Mesenchymal stem cell (in vitro differentiated cells and primary cell): ENCODE data around the gene SAXO1.

ENCODE experiments used
- DNase-seq: peaks from one replicate; pipeline ENCODE4 v3.0.0-alpha.2; 2013
- H2AFZ ChIP-seq: one replicate; pipeline ENCODE4 v1.6.1; 2013; ENCODE audit warnings: low read depth, mild to moderate bottlenecking, control low read depth, inconsistent platforms, low read length, moderate library complexity
- H2AK5ac ChIP-seq: 2 replicates; pipeline ENCODE4 v1.6.1; 2013; ENCODE audit warnings: low read length, moderate library complexity, mild to moderate bottlenecking, inconsistent platforms; ENCODE audit not compliant: severe bottlenecking
- H2BK120ac ChIP-seq: one replicate; pipeline ENCODE4 v1.6.1; 2013; ENCODE audit warnings: low read depth, mild to moderate bottlenecking, inconsistent platforms, low read length, moderate library complexity
- H2BK12ac ChIP-seq, 2 experiments: one replicate each; pipeline ENCODE4 v1.6.1; 2013; ENCODE audit warnings: inconsistent platforms in 2 of 2, low read length in 2 of 2, mild to moderate bottlenecking in 2 of 2, moderate library complexity in 2 of 2, control low read depth in 1 of 2
- H2BK15ac ChIP-seq: one replicate; pipeline ENCODE4 v1.6.1; 2013; ENCODE audit warnings: mild to moderate bottlenecking, low read depth, inconsistent platforms; ENCODE audit not compliant: poor library complexity, severe bottlenecking
- H2BK5ac ChIP-seq: 2 replicates; pipeline ENCODE4 v1.6.1; 2013; ENCODE audit warnings: low read depth, mild to moderate bottlenecking, low read length, control low read depth, inconsistent platforms; ENCODE audit not compliant: poor library complexity, severe bottlenecking
- H3K14ac ChIP-seq, 2 experiments: one replicate each; pipeline ENCODE4 v1.6.1; 2013; ENCODE audit warnings: inconsistent platforms in 2 of 2, low read length in 2 of 2, control low read depth in 1 of 2, mild to moderate bottlenecking in 1 of 2, moderate library complexity in 1 of 2
- H3K18ac ChIP-seq, 2 experiments: one replicate each; pipeline ENCODE4 v1.6.1; 2013; ENCODE audit warnings: inconsistent platforms in 2 of 2, low read length in 2 of 2, control low read depth in 1 of 2, low read depth in 1 of 2, mild to moderate bottlenecking in 1 of 2
- H3K23ac ChIP-seq, 2 experiments: one replicate each; pipeline ENCODE4 v1.6.1; 2013; ENCODE audit warnings: inconsistent platforms in 2 of 2, low read length in 2 of 2, mild to moderate bottlenecking in 2 of 2, moderate library complexity in 2 of 2, control low read depth in 1 of 2
- H3K27ac ChIP-seq: 2 replicates; pipeline ENCODE4 v1.5.1; 2013; ENCODE audit warnings: mild to moderate bottlenecking, moderate library complexity, low read length, control low read depth, inconsistent platforms; ENCODE audit not compliant: poor library complexity, severe bottlenecking
- H3K27me3 ChIP-seq, 2 experiments: 2 replicates each; pipeline versions ENCODE4 v1.6.1 to v1.7.0; 2013; ENCODE audit warnings: low read length in 2 of 2, mild to moderate bottlenecking in 2 of 2, moderate library complexity in 2 of 2, control low read depth in 1 of 2, inconsistent platforms in 1 of 2; ENCODE audit not compliant: control insufficient read depth in 1 of 2, insufficient read depth in 1 of 2
- H3K36me3 ChIP-seq, 2 experiments: 2 replicates each; pipeline versions ENCODE4 v1.6.1 to v1.7.0; 2013; ENCODE audit warnings: low read length in 2 of 2, control low read depth in 1 of 2, inconsistent platforms in 1 of 2, low read depth in 1 of 2, mild to moderate bottlenecking in 1 of 2; ENCODE audit not compliant: insufficient read depth in 2 of 2, control insufficient read depth in 1 of 2
- H3K4ac ChIP-seq, 2 experiments: one replicate each; pipeline ENCODE4 v1.6.1; 2013; ENCODE audit warnings: inconsistent platforms in 2 of 2, low read length in 2 of 2, mild to moderate bottlenecking in 2 of 2, moderate library complexity in 2 of 2, control low read depth in 1 of 2, low read depth in 1 of 2
- H3K4me1 ChIP-seq: 2 replicates; pipeline ENCODE4 v1.6.1; 2013; ENCODE audit warnings: low read depth, low read length, control low read depth; ENCODE audit not compliant: control insufficient read depth, insufficient read depth
- H3K4me2 ChIP-seq: 2 replicates; pipeline ENCODE4 v1.6.1; 2013; ENCODE audit warnings: low read length, mild to moderate bottlenecking, inconsistent platforms; ENCODE audit not compliant: poor library complexity, severe bottlenecking
- H3K4me3 ChIP-seq, 2 experiments: 2 replicates each; pipeline versions ENCODE4 v1.5.1 to v1.7.0; 2013; ENCODE audit warnings: low read length in 2 of 2, mild to moderate bottlenecking in 2 of 2, control low read depth in 1 of 2, low read depth in 1 of 2; ENCODE audit not compliant: insufficient read depth in 1 of 2
- H3K79me1 ChIP-seq: replicated peaks from 2 replicates; pipeline ENCODE4 v1.6.1; 2013; ENCODE audit warnings: mild to moderate bottlenecking, control low read depth, low read length, inconsistent platforms; ENCODE audit not compliant: poor library complexity, severe bottlenecking
- H3K9ac ChIP-seq: 2 replicates; pipeline ENCODE4 v1.7.0; 2013; ENCODE audit warnings: mild to moderate bottlenecking, low read length, moderate library complexity
- H3K9me3 ChIP-seq: 2 replicates; pipeline ENCODE4 v1.7.0; 2013; ENCODE audit warnings: mild to moderate bottlenecking, low read length; ENCODE audit not compliant: control insufficient read depth
- H4K8ac ChIP-seq: one replicate; pipeline ENCODE4 v1.6.1; 2013; ENCODE audit warnings: inconsistent platforms, mild to moderate bottlenecking, low read length, moderate library complexity
- H4K91ac ChIP-seq: one replicate; pipeline ENCODE4 v1.6.1; 2013; ENCODE audit warnings: mild to moderate bottlenecking, low read length, inconsistent platforms
- WGBS: methylation state at CpG from one replicate; pipeline ENCODE4 v1.1.7; 2013; ENCODE audit warnings: mixed read lengths; 5-methylcytosine and 5-hydroxymethylcytosine counted together

SAXO1 gene

GRCh38 chr9:18910435-18910834, 122.6 kb downstream of the SAXO1 start:
- Histone ChIP-seq H2BK15ac (no peak overlapping the region), H3K18ac (peak overlapping the region in 1 of 2 experiments; percentile 64), H2BK12ac (no peak overlapping the region), H2BK120ac (no peak overlapping the region), H2AFZ (no peak overlapping the region), H2AK5ac (no peak overlapping the region), H3K36me3 (peaks cover 0 to 69% of the 10 kb centered on the region in 2 experiments), H3K27me3 (no peaks in the 10 kb centered on the region), H3K4me1 (peaks cover 43% of the 10 kb centered on the region), H3K14ac (no peak overlapping the region), H3K79me1 (no peaks in the 10 kb centered on the region), H4K91ac (no peak overlapping the region), H3K27ac (peak overlapping the region; percentile 82), H3K9ac (no peak overlapping the region), H4K8ac (no peak overlapping the region), H3K23ac (no peak overlapping the region), H3K4me2 (peak overlapping the region; percentile 52), H3K4me3 (no peak overlapping the region), H3K9me3 (no peaks in the 10 kb centered on the region), H3K4ac (no peak overlapping the region), H2BK5ac (no peak overlapping the region)
- 50% methylated on average over 1 of the region's 2 CpGs for WGBS
- peak; percentile 10 for DNase-seq

- Histone ChIP-seq H2BK12ac (peak overlapping the region in 1 of 2 experiments; percentile 94), H3K27me3 (no peaks in the 10 kb centered on the region), H3K9ac (no peak overlapping the region), H3K4me3 (no peak overlapping the region), H4K8ac (peak overlapping the region; percentile 35), H3K4me2 (no peak overlapping the region), H3K14ac (no peak overlapping the region), H2AFZ (no peak overlapping the region), H2AK5ac (peak overlapping the region; percentile 85), H3K18ac (peak overlapping the region; percentile 0 to 25), H2BK5ac (no peak overlapping the region), H3K23ac (no peak overlapping the region), H3K4me1 (peaks cover 43% of the 10 kb centered on the region), H4K91ac (no peak overlapping the region), H3K36me3 (peaks cover 0 to 78% of the 10 kb centered on the region in 2 experiments), H3K4ac (no peak overlapping the region), H3K27ac (peak overlapping the region; percentile 67), H2BK15ac (no peak overlapping the region), H2BK120ac (no peak overlapping the region), H3K9me3 (no peaks in the 10 kb centered on the region), H3K79me1 (no peaks in the 10 kb centered on the region)
- 92% methylated on average over 17 of the region's 17 CpGs for WGBS
- DNase-seq = no peak
Observed at GRCh38 chr9:18909140-18910018, 123.6 kb downstream of the SAXO1 start.

- 94% methylated on average over 13 of the region's 15 CpGs for WGBS
- no peaks in the 10 kb centered on the region for H3K27me3 ChIP-seq
- no peak overlapping the region for H3K23ac ChIP-seq
- H2BK15ac ChIP-seq = no peak overlapping the region
- no peak overlapping the region for H4K8ac ChIP-seq
- no peak overlapping the region for H3K14ac ChIP-seq
- H3K36me3 ChIP-seq = peaks cover 0 to 87% of the 10 kb centered on the region in 2 experiments
- no peak overlapping the region for H3K4me3 ChIP-seq
- H2AFZ ChIP-seq = no peak overlapping the region
- no peak overlapping the region for H3K4ac ChIP-seq
- peaks cover 43% of the 10 kb centered on the region for H3K4me1 ChIP-seq
- no peaks in the 10 kb centered on the region for H3K79me1 ChIP-seq
- H2BK12ac ChIP-seq = no peak overlapping the region
- DNase-seq = no peak
- H3K18ac ChIP-seq = no peak overlapping the region
- no peak overlapping the region for H3K27ac ChIP-seq
- no peaks in the 10 kb centered on the region for H3K9me3 ChIP-seq
- H3K4me2 ChIP-seq = no peak overlapping the region
- H2BK5ac ChIP-seq = no peak overlapping the region
- H2BK120ac ChIP-seq = no peak overlapping the region
- H3K9ac ChIP-seq = no peak overlapping the region
- no peak overlapping the region for H4K91ac ChIP-seq
- peak overlapping the region; percentile 85 for H2AK5ac ChIP-seq
Observed at GRCh38 chr9:18907927-18908625, 124.9 kb downstream of the SAXO1 start.
